PC-3 (cell line): ENCODE data around the gene SLC16A7.

Experiments used
- EZH2 ChIP-seq: fragments of 300-600 bp; sonication (generic); IDR thresholded peaks from one replicate; pipeline ENCODE4 v1.6.1; 2017; ENCODE audit warnings: antibody characterized with exemption, mild to moderate bottlenecking, low read length; ENCODE audit not compliant: unreplicated experiment
- TF ChIP-seq, protein P1 (sequence below): fragments of 300-600 bp; sonication (generic); conservative IDR thresholded peaks from 2 replicates; pipeline ENCODE4 v1.5.1; 2017; ENCODE audit warnings: antibody characterized with exemption, low read depth, mild to moderate bottlenecking, low read length

DNA sequence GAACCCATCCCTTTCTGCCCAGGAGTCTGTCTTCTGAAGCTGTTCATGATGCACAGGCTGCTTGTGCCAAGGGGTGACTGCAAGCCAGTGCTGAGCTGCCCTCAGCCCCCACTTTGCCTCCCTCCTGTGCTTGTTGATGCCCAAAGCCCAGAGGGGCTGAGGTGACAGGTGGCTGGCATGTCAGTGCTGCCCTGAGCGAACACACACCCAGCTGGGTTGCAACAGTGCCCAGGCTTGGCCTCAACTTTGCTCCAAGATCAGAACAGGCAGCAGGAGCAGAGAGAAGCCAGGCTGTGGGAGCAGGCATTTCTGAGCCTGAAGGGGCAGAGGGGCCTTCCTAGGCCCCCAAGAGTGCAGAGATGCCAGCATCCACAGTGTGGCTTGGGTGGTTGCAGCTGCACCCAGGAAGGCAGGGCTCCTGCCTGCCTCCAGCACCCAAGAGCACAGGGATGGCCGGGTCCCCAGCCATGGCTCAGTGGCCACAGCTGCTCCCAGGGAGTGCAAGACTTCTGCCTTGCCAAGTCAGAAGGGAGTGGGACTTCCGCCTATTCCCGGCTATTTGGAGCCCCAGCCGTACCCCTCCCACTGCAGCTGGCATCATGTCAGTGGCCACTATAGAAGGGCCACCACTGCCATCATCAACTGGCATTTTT lies 83.1 kb downstream of the SLC16A7 start:
- TF ChIP-seq, protein P1, sequence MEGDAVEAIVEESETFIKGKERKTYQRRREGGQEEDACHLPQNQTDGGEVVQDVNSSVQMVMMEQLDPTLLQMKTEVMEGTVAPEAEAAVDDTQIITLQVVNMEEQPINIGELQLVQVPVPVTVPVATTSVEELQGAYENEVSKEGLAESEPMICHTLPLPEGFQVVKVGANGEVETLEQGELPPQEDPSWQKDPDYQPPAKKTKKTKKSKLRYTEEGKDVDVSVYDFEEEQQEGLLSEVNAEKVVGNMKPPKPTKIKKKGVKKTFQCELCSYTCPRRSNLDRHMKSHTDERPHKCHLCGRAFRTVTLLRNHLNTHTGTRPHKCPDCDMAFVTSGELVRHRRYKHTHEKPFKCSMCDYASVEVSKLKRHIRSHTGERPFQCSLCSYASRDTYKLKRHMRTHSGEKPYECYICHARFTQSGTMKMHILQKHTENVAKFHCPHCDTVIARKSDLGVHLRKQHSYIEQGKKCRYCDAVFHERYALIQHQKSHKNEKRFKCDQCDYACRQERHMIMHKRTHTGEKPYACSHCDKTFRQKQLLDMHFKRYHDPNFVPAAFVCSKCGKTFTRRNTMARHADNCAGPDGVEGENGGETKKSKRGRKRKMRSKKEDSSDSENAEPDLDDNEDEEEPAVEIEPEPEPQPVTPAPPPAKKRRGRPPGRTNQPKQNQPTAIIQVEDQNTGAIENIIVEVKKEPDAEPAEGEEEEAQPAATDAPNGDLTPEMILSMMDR = no peak
- TF ChIP-seq EZH2 = no peak
